A673 (cell line): Measurements from ENCODE around the gene SLCO2A1.

ENCODE experiments used
- CTCF ChIP-seq: fragments of 300-800, 200-600 bp; sonication (generic); conservative IDR thresholded peaks from 2 replicates; pipeline ENCODE4 v1.5.1; 2017; ENCODE audit warnings: low read depth, mild to moderate bottlenecking, antibody characterized with exemption, low read length, moderate library complexity, mixed read lengths
- EZH2 ChIP-seq: fragments of 200-600 bp; sonication (generic); IDR thresholded peaks from 2 replicates; pipeline ENCODE4 v1.6.1; 2017; ENCODE audit warnings: borderline replicate concordance, low read depth, mild to moderate bottlenecking, mixed read lengths, antibody characterized with exemption, low read length; ENCODE audit not compliant: poor library complexity, severe bottlenecking

GRCh38 chr3:133901083-133901482 lies 128.6 kb downstream of the SLCO2A1 start:
- TF ChIP-seq CTCF = no peak
- TF ChIP-seq EZH2 = no peak
